HEK293 (cell line): ENCODE results near the gene ABCB4.

ENCODE experiments used
- CTCF ChIA-PET: fragments of 350-600 bp; formaldehyde crosslinking; extraction: SDS; loops from one replicate; lab custom pipeline; 2021; ENCODE audit warnings: antibody characterized with exemption; lab: Yijun Ruan, JAX
- POLR2A ChIA-PET: fragments of 300-600 bp; formaldehyde crosslinking; extraction: SDS; loops from one replicate; lab custom pipeline; 2020; ENCODE audit warnings: antibody characterized with exemption, inconsistent platforms; lab: Yijun Ruan, JAX
- H3K27ac ChIP-seq: fragments of 200-500 bp; sonication (Bioruptor generic); 2 replicates; pipeline ENCODE4 v1.5.1; 2014; ENCODE audit warnings: low read depth, low read length, control low read depth, inconsistent platforms; ENCODE audit errors: extremely low read depth
- H3K36me3 ChIP-seq, 2 experiments: fragments of 200-500 bp in 1 of 2; sonication (Bioruptor generic) in 1 of 2; 1 replicate in 1 of 2; 2 replicates in 1 of 2; pipeline ENCODE4 v1.5.1; 2014 to 2017; ENCODE audit warnings: inconsistent platforms in 2 of 2, low read length in 2 of 2; ENCODE audit not compliant: control insufficient read depth in 2 of 2, insufficient read depth in 1 of 2
- H3K4me1 ChIP-seq: fragments of 200-500 bp; sonication (Bioruptor generic); 2 replicates; pipeline ENCODE4 v1.5.1; 2014; ENCODE audit warnings: mild to moderate bottlenecking, low read length, inconsistent platforms; ENCODE audit not compliant: control insufficient read depth, insufficient read depth
- H3K4me3 ChIP-seq: 2 replicates; pipeline ENCODE4 v1.5.1; 2011; ENCODE audit warnings: low read depth, mild to moderate bottlenecking, control low read depth, low read length, moderate library complexity
- H3K9me3 ChIP-seq: fragments of 200-500 bp; sonication (Bioruptor generic); 2 replicates; pipeline ENCODE4 v1.5.1; 2014; ENCODE audit warnings: low read depth, low read length, inconsistent platforms; ENCODE audit not compliant: control insufficient read depth, insufficient read depth
- GLI4 ChIP-seq: fragments of 450-650 bp; formaldehyde crosslinking; IDR thresholded peaks from 2 replicates; pipeline ENCODE4 v1.5.1; 2016; ENCODE audit warnings: missing biosample characterization, missing genetic modification characterization
- GLIS2 ChIP-seq: fragments of 450-650 bp; formaldehyde crosslinking; IDR thresholded peaks from 2 replicates; pipeline ENCODE4 v1.5.1; 2016; ENCODE audit warnings: missing biosample characterization, missing genetic modification characterization
- KLF7 ChIP-seq: fragments of 450-650 bp; formaldehyde crosslinking; IDR thresholded peaks from 2 replicates; pipeline ENCODE4 v1.5.1; 2016; ENCODE audit warnings: missing biosample characterization, missing genetic modification characterization, borderline replicate concordance
- MEIS1 ChIP-seq: sonication (generic); formaldehyde crosslinking; IDR thresholded peaks from 2 replicates; pipeline ENCODE4 v1.8.1; 2022; ENCODE audit warnings: missing genetic modification reagents, mild to moderate bottlenecking, borderline replicate concordance
- PRDM1 ChIP-seq: fragments of 450-650 bp; formaldehyde crosslinking; IDR thresholded peaks from 2 replicates; pipeline ENCODE4; 2016; ENCODE audit warnings: missing biosample characterization, missing genetic modification characterization
- RBAK ChIP-seq: fragments of 450-650 bp; formaldehyde crosslinking; IDR thresholded peaks from 2 replicates; pipeline ENCODE4 v1.5.1; 2016; ENCODE audit warnings: missing biosample characterization, missing genetic modification characterization
- WT1 ChIP-seq: fragments of 450-650 bp; formaldehyde crosslinking; IDR thresholded peaks from 2 replicates; pipeline ENCODE4 v1.5.1; 2016; ENCODE audit warnings: missing biosample characterization, missing genetic modification characterization
- ZFP41 ChIP-seq: fragments of 450-650 bp; formaldehyde crosslinking; IDR thresholded peaks from 2 replicates; pipeline ENCODE4 v1.5.1; 2016; ENCODE audit warnings: missing biosample characterization, missing genetic modification characterization, borderline replicate concordance
- ZNF155 ChIP-seq: fragments of 450-650 bp; formaldehyde crosslinking; IDR thresholded peaks from 2 replicates; pipeline ENCODE4 v1.5.1; 2016; ENCODE audit warnings: missing biosample characterization, missing genetic modification characterization
- ZNF16 ChIP-seq: fragments of 450-650 bp; formaldehyde crosslinking; IDR thresholded peaks from 2 replicates; pipeline ENCODE4 v1.5.1; 2016; ENCODE audit warnings: low read depth, missing biosample characterization, missing genetic modification characterization
- ZNF211 ChIP-seq: fragments of 450-650 bp; formaldehyde crosslinking; IDR thresholded peaks from 2 replicates; pipeline ENCODE4 v1.5.1; 2016; ENCODE audit warnings: low read depth, missing biosample characterization, missing genetic modification characterization
- ZNF24 ChIP-seq: fragments of 450-650 bp; formaldehyde crosslinking; IDR thresholded peaks from 2 replicates; pipeline ENCODE4 v1.5.1; 2016; ENCODE audit warnings: missing biosample characterization, missing genetic modification characterization
- ZNF274 ChIP-seq, 2 experiments: fragments of 200-500 bp in 1 of 2; fragments of 450-650 bp in 1 of 2; sonication (Bioruptor generic) in 1 of 2; formaldehyde crosslinking in 1 of 2; IDR thresholded peaks; 2 replicates each; pipeline versions ENCODE4 v1.5.1 to v1.6.1; 2014 to 2016; ENCODE audit warnings: borderline replicate concordance in 1 of 2, inconsistent platforms in 1 of 2, low read length in 1 of 2, missing biosample characterization in 1 of 2, missing genetic modification characterization in 1 of 2
- ZNF311 ChIP-seq: fragments of 450-650 bp; formaldehyde crosslinking; IDR thresholded peaks from 2 replicates; pipeline ENCODE4 v1.5.1; 2017; ENCODE audit warnings: missing biosample characterization, missing genetic modification characterization, borderline replicate concordance
- ZNF501 ChIP-seq: fragments of 450-650 bp; formaldehyde crosslinking; IDR thresholded peaks from 2 replicates; pipeline ENCODE4 v1.5.1; 2016; ENCODE audit warnings: missing biosample characterization, missing genetic modification characterization
- ZNF514 ChIP-seq: fragments of 450-650 bp; formaldehyde crosslinking; IDR thresholded peaks from 2 replicates; pipeline ENCODE4 v1.5.1; 2016; ENCODE audit warnings: missing biosample characterization, missing genetic modification characterization
- ZNF529 ChIP-seq: fragments of 450-650 bp; formaldehyde crosslinking; IDR thresholded peaks from 2 replicates; pipeline ENCODE4 v1.5.1; 2017; ENCODE audit warnings: missing genetic modification characterization, missing biosample characterization; ENCODE audit not compliant: insufficient replicate concordance
- ZNF549 ChIP-seq: fragments of 450-650 bp; IDR thresholded peaks from 2 replicates; pipeline ENCODE4 v1.5.1; 2018; ENCODE audit warnings: missing biosample characterization, missing genetic modification characterization, mild to moderate bottlenecking, inconsistent platforms, moderate library complexity
- ZNF561 ChIP-seq: fragments of 450-650 bp; IDR thresholded peaks from 2 replicates; pipeline ENCODE4 v1.5.1; 2018; ENCODE audit warnings: missing biosample characterization, missing genetic modification characterization, borderline replicate concordance
- ZNF596 ChIP-seq: fragments of 450-650 bp; IDR thresholded peaks from 2 replicates; pipeline ENCODE4 v1.5.0; 2018; ENCODE audit warnings: missing biosample characterization, mild to moderate bottlenecking, missing genetic modification characterization, moderate library complexity
- ZNF629 ChIP-seq: fragments of 450-650 bp; formaldehyde crosslinking; IDR thresholded peaks from 2 replicates; pipeline ENCODE4 v1.5.1; 2017; ENCODE audit warnings: missing biosample characterization, missing genetic modification characterization
- ZNF701 ChIP-seq: fragments of 450-650 bp; formaldehyde crosslinking; IDR thresholded peaks from 2 replicates; pipeline ENCODE4 v1.5.1; 2016; ENCODE audit warnings: missing biosample characterization, missing genetic modification characterization
- ZNF768 ChIP-seq: fragments of 450-650 bp; formaldehyde crosslinking; IDR thresholded peaks from 2 replicates; pipeline ENCODE4 v1.5.1; 2018; ENCODE audit warnings: missing biosample characterization, mild to moderate bottlenecking, missing genetic modification characterization
- ZNF777 ChIP-seq: fragments of 450-650 bp; formaldehyde crosslinking; IDR thresholded peaks from 2 replicates; pipeline ENCODE4 v1.5.1; 2017; ENCODE audit warnings: missing biosample characterization, missing genetic modification characterization, borderline replicate concordance
- ZSCAN23 ChIP-seq: fragments of 450-650 bp; formaldehyde crosslinking; IDR thresholded peaks from 2 replicates; pipeline ENCODE4 v1.5.1; 2016; ENCODE audit warnings: missing biosample characterization, missing genetic modification characterization
- TF ChIP-seq, protein P1 (sequence below): fragments of 450-650 bp; IDR thresholded peaks from 2 replicates; pipeline ENCODE4 v1.5.1; 2018; ENCODE audit warnings: missing biosample characterization, mild to moderate bottlenecking, missing genetic modification characterization
- TF ChIP-seq, protein P2 (sequence below): fragments of 450-650 bp; formaldehyde crosslinking; IDR thresholded peaks from 2 replicates; pipeline ENCODE4 v1.5.1; 2016; ENCODE audit warnings: missing biosample characterization, missing genetic modification characterization
- TF ChIP-seq, protein P3 (sequence below): sonication (generic); formaldehyde crosslinking; IDR thresholded peaks from 2 replicates; pipeline ENCODE4 v1.8.1; 2022; ENCODE audit warnings: mild to moderate bottlenecking, moderate library complexity, missing genetic modification reagents

Gene ABCB4

DNA sequence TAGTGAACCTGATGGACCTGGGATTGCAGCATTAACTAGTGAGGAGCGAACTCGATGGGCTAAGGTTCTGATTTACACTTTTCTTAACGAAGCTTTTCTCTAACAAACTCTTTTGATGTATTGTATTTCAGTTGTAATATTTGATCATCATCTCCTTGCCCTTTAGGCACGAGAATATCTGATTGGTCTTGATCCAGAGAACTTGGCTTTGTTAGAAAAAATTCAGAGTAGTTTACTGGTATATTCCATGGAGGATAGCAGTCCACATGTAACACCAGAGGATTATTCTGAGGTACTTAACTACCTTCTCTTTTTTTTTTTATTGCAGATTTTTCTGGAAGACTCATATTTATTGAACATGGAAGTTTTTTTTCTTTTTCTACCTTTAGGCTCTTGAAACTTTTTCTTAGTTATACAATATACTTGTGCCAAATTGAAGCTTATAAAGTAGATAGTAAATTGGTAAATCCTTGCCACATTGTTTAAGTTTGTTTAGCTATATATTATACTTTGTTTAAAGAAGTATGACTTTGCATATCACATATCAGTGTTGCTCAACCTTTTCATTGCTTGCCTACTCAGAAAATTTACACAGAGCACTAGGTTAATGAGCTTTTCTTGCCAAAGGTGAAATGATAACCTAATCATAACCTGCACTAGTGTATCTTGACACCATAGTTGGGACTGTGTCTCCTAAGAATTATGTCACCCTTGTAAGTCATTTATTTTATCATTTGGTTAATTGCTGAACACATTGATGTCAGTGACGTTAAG, 99.6 kb downstream of the ABCB4 start:
- Histone ChIP-seq H3K36me3 (no peaks in the 10 kb centered on the region; a peak in 2 of 3 replicates), H3K4me1 (no peaks in the 10 kb centered on the region), H3K27ac (no peak overlapping the region), H3K9me3 (no peaks in the 10 kb centered on the region), H3K4me3 (no peak overlapping the region)
- ChIA-PET POLR2A (no interaction called here), CTCF (no interaction called here)
- no peak for TF ChIP-seq ZNF311 (tag by site-specific recombination)
- TF ChIP-seq, protein P1, sequence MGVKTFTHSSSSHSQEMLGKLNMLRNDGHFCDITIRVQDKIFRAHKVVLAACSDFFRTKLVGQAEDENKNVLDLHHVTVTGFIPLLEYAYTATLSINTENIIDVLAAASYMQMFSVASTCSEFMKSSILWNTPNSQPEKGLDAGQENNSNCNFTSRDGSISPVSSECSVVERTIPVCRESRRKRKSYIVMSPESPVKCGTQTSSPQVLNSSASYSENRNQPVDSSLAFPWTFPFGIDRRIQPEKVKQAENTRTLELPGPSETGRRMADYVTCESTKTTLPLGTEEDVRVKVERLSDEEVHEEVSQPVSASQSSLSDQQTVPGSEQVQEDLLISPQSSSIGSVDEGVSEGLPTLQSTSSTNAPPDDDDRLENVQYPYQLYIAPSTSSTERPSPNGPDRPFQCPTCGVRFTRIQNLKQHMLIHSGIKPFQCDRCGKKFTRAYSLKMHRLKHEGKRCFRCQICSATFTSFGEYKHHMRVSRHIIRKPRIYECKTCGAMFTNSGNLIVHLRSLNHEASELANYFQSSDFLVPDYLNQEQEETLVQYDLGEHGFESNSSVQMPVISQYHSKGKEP (tag by site-specific recombination) = no peak
- TF ChIP-seq ZNF777 (tag by site-specific recombination) = no peak
- TF ChIP-seq ZNF561 = no peak
- TF ChIP-seq ZFP41 = no peak
- TF ChIP-seq WT1 (tag by site-specific recombination) = no peak
- no peak for TF ChIP-seq GLI4 (tag by site-specific recombination)
- no peak for TF ChIP-seq ZNF768 (tag by site-specific recombination)
- no peak for TF ChIP-seq ZNF155 (tag by site-specific recombination)
- no peak for TF ChIP-seq ZNF24 (tag by site-specific recombination)
- TF ChIP-seq ZNF529 (tag by site-specific recombination) = no peak
- no peak for TF ChIP-seq PRDM1 (tag by site-specific recombination)

DNA sequence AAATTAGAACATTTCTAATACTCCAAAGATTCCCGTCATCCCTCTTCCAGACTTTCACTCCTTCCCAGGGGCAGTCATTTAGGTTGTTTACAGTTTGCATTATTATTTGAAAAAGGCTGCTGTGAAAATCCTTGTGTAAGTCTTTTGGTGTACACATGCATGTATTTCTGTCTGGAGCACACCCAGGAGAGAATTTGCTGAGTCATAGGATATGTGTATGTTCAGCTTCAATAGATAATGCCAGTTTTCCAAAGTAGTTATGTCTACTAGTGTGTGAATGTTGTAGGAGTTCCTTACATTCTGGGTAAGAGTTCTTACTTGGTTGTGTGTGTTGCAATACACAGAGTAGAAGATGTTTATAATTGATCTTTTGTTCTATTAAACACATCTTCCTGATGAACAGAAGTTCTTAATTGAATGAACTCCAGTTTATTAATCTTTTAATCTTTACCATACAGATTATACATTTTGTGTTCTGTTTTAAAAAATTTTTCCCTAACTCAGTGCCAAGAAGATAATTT, 104.8 kb downstream of the ABCB4 start:
- no peak for TF ChIP-seq MEIS1 (CRISPR knock-in tag)
- TF ChIP-seq ZNF501 (tag by site-specific recombination) = no peak
- no peak for TF ChIP-seq ZNF211 (tag by site-specific recombination)
- TF ChIP-seq ZNF274 (IDR thresholded peaks at IDR 0.05; ENCODE audit: low read length) = no peak
- no peak for TF ChIP-seq ZNF274 (tag by site-specific recombination; IDR thresholded peaks at IDR 0.05; ENCODE audit: borderline replicate concordance)
- no peak for TF ChIP-seq GLIS2 (tag by site-specific recombination)
- no peak for TF ChIP-seq ZNF16 (tag by site-specific recombination)
- TF ChIP-seq ZNF529 (tag by site-specific recombination) = no peak
- TF ChIP-seq ZNF596 (tag by site-specific recombination) = no peak
- no peak for TF ChIP-seq RBAK (tag by site-specific recombination)
- no peak for TF ChIP-seq ZNF768 (tag by site-specific recombination)
- TF ChIP-seq WT1 (tag by site-specific recombination) = no peak
- TF ChIP-seq KLF7 (tag by site-specific recombination) = no peak
- TF ChIP-seq ZNF629 (tag by site-specific recombination) = no peak
- TF ChIP-seq, protein P2, sequence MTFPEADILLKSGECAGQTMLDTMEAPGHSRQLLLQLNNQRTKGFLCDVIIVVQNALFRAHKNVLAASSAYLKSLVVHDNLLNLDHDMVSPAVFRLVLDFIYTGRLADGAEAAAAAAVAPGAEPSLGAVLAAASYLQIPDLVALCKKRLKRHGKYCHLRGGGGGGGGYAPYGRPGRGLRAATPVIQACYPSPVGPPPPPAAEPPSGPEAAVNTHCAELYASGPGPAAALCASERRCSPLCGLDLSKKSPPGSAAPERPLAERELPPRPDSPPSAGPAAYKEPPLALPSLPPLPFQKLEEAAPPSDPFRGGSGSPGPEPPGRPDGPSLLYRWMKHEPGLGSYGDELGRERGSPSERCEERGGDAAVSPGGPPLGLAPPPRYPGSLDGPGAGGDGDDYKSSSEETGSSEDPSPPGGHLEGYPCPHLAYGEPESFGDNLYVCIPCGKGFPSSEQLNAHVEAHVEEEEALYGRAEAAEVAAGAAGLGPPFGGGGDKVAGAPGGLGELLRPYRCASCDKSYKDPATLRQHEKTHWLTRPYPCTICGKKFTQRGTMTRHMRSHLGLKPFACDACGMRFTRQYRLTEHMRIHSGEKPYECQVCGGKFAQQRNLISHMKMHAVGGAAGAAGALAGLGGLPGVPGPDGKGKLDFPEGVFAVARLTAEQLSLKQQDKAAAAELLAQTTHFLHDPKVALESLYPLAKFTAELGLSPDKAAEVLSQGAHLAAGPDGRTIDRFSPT = no peak
- no peak for TF ChIP-seq ZNF514 (tag by site-specific recombination)
- no peak for TF ChIP-seq ZNF549 (tag by site-specific recombination)
- no peak for TF ChIP-seq ZNF701 (tag by site-specific recombination)
- TF ChIP-seq ZSCAN23 (tag by site-specific recombination) = no peak
- TF ChIP-seq, protein P3, sequence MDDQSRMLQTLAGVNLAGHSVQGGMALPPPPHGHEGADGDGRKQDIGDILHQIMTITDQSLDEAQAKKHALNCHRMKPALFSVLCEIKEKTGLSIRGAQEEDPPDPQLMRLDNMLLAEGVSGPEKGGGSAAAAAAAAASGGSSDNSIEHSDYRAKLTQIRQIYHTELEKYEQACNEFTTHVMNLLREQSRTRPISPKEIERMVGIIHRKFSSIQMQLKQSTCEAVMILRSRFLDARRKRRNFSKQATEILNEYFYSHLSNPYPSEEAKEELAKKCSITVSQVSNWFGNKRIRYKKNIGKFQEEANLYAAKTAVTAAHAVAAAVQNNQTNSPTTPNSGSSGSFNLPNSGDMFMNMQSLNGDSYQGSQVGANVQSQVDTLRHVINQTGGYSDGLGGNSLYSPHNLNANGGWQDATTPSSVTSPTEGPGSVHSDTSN (CRISPR knock-in tag) = no peak
- no peak overlapping the region for H3K27ac ChIP-seq
- peaks cover 5 to 6% of the 10 kb centered on the region in 2 experiments for H3K36me3 ChIP-seq
- no peak overlapping the region for H3K4me3 ChIP-seq
- no peaks in the 10 kb centered on the region for H3K9me3 ChIP-seq
- H3K4me1 ChIP-seq = no peaks in the 10 kb centered on the region
- POLR2A ChIA-PET = no interaction called here
- CTCF ChIA-PET = no interaction called here
